Measurements from ENCODE around the gene LMLN.
A peak's percentile ranks its signal among the peaks of the same experiment; 100 is the strongest.
"Not testable (repeated sequence)": the region's sequence is repeated elsewhere in the genome, so short reads cannot be mapped to it uniquely, and the experiment has no call there.

Gene LMLN

DNA sequence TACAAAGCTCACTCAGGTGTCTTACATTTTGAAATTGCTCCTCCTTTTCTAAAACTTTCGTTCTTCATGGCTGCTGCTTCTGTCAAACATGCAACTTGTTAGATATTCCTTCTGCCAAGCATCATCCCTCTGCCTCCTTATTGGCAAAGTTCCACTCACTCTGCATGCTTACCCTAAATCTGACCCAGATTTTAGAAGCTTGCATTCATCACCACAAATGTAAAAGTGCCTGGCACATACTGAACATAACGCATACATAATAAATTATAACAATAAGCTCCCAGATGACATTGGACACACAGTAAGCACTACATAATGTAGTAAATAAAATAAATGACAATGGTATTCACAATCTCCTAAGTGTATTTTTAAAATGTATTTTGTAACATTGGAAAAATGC, 107.4 kb downstream of the LMLN start:
- DNase-seq (ENCODE audit: low read depth, low spot score): no peak
- no peak overlapping the region for H3K27ac ChIP-seq

DNA sequence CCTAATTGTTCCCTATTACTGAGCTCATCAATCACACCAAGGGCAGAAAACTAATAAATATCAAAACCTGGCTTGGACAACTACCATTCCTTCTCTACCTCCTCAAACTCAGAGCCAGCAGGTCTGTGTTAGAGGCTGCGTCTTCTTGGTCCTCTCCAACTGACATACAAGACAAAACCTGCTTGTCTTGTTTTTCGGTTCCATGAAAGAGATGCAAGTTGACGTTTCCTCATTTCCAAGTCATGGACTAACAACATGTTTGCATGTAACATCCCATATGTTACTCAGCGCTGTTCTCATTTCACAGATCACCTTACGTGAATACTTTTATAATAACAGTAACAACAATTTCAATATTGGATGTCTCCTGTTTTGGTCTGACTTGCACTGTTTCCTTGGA, 110.9 kb downstream of the LMLN start:
- DNase-seq (ENCODE audit: low read depth, low spot score): peak; percentile 58
- no peak overlapping the region for H3K27ac ChIP-seq

DNA sequence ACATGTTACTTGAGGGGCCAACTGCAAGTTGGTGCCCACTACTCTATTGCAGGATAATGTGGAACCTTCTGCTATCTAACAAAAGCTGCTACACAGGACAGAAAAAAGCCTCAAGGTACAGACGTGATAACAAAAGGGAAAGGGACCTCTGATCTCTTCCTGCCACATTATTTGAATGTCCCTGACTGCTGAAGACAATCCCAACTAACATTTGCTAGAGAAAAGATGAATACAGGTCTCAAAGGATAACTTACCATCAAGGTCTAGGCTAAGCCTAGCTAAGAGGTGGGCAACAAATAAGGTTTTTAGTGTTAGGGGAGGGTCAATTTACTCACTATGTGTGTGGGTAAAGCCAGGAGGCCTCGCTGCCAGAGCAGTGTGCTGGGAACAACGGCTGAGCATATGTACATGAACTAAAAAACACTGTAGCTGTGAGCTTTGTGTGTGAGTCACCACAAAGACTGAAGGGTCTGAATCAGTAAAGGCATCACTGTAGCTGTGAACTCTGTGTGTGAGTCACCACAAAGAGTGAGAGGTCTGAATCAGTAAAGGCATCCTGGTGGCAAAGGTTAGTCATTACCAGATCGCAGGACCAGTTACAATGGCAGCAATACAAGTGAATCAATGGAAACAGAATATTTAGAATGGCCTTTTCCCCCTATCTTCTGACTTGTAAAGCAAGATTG, 111.7 kb downstream of the LMLN start:
- H3K27ac ChIP-seq: no peak overlapping the region
- peak; percentile 90 for DNase-seq (ENCODE audit: low read depth, low spot score)

- DNase-seq (ENCODE audit: low read depth, low spot score): no peak
These were observed 116.8 kb downstream of the LMLN start for GRCh38 chr3:198076722-198077308.

DNA sequence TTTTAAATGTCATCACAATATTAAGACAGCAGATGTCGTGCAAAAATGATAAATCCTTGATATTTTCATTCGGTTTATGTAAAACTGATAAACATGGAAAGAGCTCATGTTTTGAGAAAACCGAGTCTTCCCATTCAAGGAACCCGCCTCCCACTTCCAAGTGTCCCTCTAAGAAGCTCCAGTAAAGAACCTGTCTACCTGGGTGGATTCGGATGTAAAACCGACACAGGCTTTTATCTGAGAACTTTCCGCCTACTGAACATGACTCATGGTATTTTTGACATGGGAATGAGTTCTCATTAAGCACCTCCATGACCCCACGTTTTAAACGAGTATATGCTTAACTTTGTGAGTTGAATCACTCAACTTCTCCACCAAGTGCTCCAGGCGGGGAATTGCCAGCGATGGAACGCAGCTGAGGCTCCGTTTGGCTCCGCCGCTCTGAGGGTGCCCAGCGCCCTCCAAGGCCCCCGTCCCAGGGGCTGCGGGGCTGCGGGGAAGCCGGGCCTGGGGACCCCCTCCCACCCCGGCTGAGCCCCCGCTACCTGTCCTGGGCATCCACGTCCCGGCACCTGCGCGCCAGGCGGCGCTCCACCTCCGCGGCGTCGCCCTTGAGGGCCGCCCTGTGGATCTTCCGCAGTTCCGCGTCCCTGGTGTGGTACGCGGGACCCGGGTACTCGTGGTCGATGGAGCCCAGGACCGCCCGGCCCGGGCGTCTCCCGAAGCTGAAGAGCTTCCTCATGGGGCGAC, 119.9 kb downstream of the LMLN start:
- peak; percentile 45 for DNase-seq (ENCODE audit: low read depth, low spot score)
- no peak overlapping the region for H3K27ac ChIP-seq

More at GRCh38 chr3:198076722-198077308, 116.8 kb downstream of the LMLN start:
- no peak overlapping the region for H3K27ac ChIP-seq

DNA sequence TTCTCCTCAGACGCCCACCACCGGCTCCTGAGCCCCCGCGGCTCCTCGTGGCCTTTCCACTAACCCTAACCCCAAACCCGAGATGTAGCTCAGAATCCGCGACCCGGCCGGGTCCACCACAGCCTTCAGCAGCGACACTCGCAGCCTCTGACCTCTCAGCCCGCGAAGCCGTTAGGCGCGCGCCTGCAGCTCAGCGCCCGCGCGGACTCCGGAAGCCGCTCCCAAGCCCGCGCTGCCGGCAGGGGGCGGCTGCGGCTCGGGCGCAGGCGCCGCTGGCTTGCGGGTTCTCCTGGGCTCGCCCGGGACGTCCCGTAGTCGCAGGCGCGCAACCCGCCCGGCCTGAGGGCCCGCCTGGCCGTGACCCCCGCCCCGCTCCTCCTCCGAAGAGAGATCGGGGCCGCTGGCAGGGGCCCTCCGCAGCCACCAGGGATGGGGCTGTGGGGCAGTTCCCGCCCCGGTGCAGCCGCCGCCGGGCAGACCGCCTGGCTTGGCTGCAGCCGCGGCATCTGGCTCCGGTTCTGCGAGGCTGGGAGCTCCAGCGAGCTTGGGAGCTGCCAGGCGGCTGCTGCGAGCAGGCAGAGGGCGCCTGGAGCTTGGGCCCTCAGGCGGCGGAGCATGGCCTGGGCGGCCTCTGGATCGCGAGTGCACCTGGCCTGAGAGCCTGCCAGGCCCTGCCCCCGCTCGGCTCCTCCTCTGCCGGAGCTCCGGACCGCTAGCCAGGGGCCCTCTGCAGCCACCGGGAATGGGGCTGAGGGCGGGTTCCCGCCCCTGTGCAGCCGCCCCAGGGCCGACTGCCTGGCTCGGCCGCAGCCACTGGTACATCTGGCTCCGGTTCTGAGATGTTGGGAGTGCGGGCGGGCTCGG, 120.7 kb downstream of the LMLN start:
- H3K27ac ChIP-seq: no peak overlapping the region
- no peak for DNase-seq (ENCODE audit: low read depth, low spot score)

GRCh38 chr3:198081421-198081844, 121.4 kb downstream of the LMLN start:
- H3K27ac ChIP-seq: no peak overlapping the region

GRCh38 chr3:198082226-198082625, 122.2 kb downstream of the LMLN start:
- not testable (repeated sequence) for DNase-seq (ENCODE audit: low read depth, low spot score); H3K27ac ChIP-seq

More at GRCh38 chr3:198081421-198081844, 121.4 kb downstream of the LMLN start:
- DNase-seq (ENCODE audit: low read depth, low spot score): no peak

GRCh38 chr3:198088421-198088955, 128.5 kb downstream of the LMLN start:
- no peak for DNase-seq (ENCODE audit: low read depth, low spot score)
- H3K27ac ChIP-seq: no peak overlapping the region

DNA sequence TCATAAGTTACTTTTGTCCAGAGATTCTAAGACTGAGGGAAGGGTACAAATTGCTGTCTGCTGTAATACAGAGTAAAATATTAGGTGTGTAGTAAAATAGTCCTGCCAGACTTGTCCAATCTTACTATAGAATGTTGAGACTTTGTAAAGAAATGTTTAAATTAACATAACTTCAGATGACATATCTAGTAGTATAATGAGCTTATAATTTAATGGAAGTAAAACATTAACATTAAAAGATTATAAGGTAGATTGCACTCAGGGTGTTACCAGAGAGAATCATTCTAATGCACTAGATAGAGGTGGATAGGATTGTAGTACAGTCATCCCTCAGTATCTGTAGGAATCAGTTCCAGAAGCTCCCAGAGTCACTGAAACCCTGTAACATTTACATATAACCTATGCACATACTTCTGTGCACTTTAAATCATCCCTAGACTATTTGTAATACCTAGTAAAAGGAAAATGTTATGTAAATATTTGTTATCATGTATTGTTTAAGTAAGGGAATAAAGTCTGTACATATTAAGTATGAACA, 130.8 kb downstream of the LMLN start:
- DNase-seq (ENCODE audit: low read depth, low spot score): no peak
- H3K27ac ChIP-seq: no peak overlapping the region

DNA sequence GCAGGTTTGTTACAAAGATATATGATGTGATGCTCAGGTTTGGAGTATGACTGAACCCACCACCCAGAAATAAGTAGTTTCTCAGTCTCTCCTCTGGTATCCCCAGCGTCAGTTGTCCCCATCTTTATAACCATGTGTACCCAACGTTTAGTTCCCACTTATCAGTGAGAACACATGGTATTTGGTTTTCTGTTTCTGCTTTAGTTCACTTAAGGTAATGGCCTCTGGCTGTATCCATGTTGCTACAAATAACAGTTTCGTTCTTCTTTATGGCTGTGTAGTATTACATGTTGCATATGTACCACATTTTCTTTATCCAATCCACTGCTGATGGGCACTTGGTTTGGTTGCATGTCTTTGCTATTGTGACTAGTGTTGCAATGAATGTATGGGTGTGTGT, 132.3 kb downstream of the LMLN start:
- DNase-seq (ENCODE audit: low read depth, low spot score): no peak
- no peak overlapping the region for H3K27ac ChIP-seq

DNA sequence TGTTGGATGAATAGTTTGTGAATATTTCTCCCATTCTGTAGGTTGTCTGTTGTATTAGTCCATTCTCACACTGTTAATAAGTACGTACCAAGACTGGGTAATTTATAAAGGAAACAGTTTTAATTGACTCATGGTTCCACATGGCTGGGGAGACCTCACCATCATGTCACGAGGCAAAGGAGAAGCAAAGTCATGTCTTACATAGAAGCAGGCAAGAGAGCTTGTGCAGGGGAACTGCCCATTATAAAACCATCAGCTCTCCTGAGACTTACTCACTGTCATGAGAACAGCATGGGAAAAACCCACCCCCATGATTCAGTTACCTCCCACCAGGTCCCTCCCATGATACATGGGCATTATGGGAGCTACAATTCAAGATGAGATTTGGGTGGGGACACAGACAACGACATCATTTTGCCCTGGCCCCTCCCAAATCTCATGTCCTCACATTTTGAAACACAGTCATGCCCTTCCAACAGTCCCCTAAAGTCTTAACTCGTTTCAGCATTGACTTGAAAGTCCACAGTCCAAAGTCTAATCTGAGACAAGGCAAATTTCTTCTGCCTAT, 133.2 kb downstream of the LMLN start:
- H3K27ac ChIP-seq: no peak overlapping the region
- DNase-seq (ENCODE audit: low read depth, low spot score): no peak

All from epithelial cell of prostate (primary cell).